ENCODE results near the gene PACRG. TPM values are rescaled to one million over a fixed set of nuclear protein-coding genes. Genes with fewer than 3 reads are reported as not detected.

Gene PACRG
- total and polyA plus RNA-seq, 10 of the 15 experiments (the other 5 are each of a cell fraction or from before 2014, with no cell fraction given), result not detected

DNA sequence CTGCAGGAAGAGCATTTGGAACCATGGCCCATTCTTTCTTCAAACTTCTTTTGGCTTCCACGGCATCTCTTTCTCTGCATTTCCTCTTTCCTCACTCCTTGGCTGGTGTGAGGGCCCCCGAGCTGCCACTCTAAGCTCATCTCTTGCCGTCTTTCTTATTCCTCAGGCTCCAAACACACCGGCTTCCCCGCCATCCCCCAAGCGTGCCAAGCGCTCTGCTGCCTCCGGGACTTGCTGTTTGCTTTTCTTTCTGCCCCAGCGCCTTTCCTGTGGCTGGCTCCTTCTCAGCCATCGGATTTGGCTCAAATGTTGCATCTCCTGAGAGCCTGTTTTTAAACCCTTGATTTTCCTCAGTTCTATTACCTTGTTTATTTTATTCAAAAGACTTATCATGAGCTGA is 172.7 kb downstream of the PACRG start (continued):
- no peak for TF ChIP-seq HDGF (IDR thresholded peaks at IDR 0.05)
- TF ChIP-seq POLR2AphosphoS5 (IDR thresholded peaks at IDR 0.05; ENCODE audit: low read length), result no peak
- no peak for TF ChIP-seq PAX5 (IDR thresholded peaks at IDR 0.05; ENCODE audit: borderline replicate concordance, low read depth, low read length)
- TF ChIP-seq, protein P1, sequence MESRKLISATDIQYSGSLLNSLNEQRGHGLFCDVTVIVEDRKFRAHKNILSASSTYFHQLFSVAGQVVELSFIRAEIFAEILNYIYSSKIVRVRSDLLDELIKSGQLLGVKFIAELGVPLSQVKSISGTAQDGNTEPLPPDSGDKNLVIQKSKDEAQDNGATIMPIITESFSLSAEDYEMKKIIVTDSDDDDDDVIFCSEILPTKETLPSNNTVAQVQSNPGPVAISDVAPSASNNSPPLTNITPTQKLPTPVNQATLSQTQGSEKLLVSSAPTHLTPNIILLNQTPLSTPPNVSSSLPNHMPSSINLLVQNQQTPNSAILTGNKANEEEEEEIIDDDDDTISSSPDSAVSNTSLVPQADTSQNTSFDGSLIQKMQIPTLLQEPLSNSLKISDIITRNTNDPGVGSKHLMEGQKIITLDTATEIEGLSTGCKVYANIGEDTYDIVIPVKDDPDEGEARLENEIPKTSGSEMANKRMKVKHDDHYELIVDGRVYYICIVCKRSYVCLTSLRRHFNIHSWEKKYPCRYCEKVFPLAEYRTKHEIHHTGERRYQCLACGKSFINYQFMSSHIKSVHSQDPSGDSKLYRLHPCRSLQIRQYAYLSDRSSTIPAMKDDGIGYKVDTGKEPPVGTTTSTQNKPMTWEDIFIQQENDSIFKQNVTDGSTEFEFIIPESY (IDR thresholded peaks at IDR 0.05), result no peak
- no peak for TF ChIP-seq SMAD5 (IDR thresholded peaks at IDR 0.05; ENCODE audit: low read depth)

DNA sequence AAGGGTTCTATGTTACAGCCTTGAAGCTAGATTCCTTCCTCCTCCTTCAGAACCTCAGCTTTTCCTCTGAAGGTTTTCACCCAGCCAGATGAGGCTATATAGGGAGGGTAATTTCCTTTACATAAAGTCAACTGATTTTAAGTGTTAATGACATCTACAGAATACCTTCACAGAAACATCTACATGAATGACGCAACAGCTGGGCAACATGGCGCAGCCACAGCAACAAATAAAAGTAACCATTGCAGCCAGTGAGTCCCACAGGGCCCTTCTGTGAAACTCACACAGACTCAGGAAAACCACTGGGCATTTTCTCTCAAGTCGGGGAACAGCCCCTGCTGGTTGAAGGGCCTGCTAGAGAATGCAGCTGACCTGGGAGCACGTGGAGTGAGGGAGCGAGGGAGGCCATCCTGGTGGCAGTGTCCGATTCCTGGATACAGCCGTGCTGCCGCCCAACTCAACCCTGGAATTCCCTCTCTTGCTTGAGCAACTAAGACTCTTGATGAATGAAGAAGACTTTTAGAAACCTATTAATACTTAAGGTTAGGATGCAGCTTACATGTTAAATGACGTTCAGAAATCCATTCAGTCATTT is 176.4 kb downstream of the PACRG start:
- H3K36me3 ChIP-seq (ENCODE audit: control insufficient read depth in 2 of 2, insufficient read depth in 2 of 2, low read length in 1 of 2), result no peaks in the 10 kb centered on the region
- no peaks in the 10 kb centered on the region for H3K9me3 ChIP-seq (replicated peaks; ENCODE audit: control insufficient read depth, insufficient read depth, low read length)
- ATAC-seq (no peak), FAIRE-seq (no peak), DNase-seq (ENCODE audit: low read depth, low spot score) (no peak)
- ChIA-PET CTCF (no interaction called here), POLR2A (no interaction called here), SMC1A (ENCODE audit: uncharacterized antibody, unreplicated experiment) (no interaction called here), RAD21 (ENCODE audit: unreplicated experiment) (no interaction called here)
- intact Hi-C loops (cut with micrococcal nuclease; ENCODE audit: unreplicated experiment), result no loop called here
- H2AFZ ChIP-seq (ENCODE audit: control insufficient read depth, low read depth, low read length), result no peak overlapping the region
- H3K79me2 ChIP-seq (ENCODE audit: control insufficient read depth, insufficient read depth, low read length), result no peaks in the 10 kb centered on the region
- in situ Hi-C loops (cut with MboI), result no loop called here
- no peaks in the 10 kb centered on the region for H3K27me3 ChIP-seq (replicated peaks in 1 of 2; ENCODE audit: control insufficient read depth in 2 of 2, insufficient read depth in 2 of 2, low read length in 1 of 2)
- no peaks in the 10 kb centered on the region for H3K4me1 ChIP-seq (ENCODE audit: control insufficient read depth, insufficient read depth, low read length)
- WGBS (ENCODE audit: insufficient coverage, insufficient replicate concordance, low lambda C conversion rate, missing lambda C conversion rate), result 56% methylated on average over 8 of the region's 9 CpGs
- H3K4me3 ChIP-seq, result no peak overlapping the region
- H4K20me1 ChIP-seq (ENCODE audit: control insufficient read depth, insufficient read depth), result no peaks in the 10 kb centered on the region
- H3K9ac ChIP-seq (ENCODE audit: control insufficient read depth, insufficient read depth, low read length), result no peak overlapping the region
- H3K27ac ChIP-seq (ENCODE audit: control insufficient read depth, insufficient read depth), result no peak overlapping the region
- H3K4me2 ChIP-seq (ENCODE audit: control insufficient read depth, insufficient read depth), result no peak overlapping the region
- no TSS peak for BruUV-seq (replicated peaks)
- TF ChIP-seq POU2F2 (IDR thresholded peaks at IDR 0.05; ENCODE audit: borderline replicate concordance, low read depth, low read length), result no peak
- TF ChIP-seq CBX5 (IDR thresholded peaks at IDR 0.05; ENCODE audit: low read depth), result no peak
- TF ChIP-seq, protein P2, sequence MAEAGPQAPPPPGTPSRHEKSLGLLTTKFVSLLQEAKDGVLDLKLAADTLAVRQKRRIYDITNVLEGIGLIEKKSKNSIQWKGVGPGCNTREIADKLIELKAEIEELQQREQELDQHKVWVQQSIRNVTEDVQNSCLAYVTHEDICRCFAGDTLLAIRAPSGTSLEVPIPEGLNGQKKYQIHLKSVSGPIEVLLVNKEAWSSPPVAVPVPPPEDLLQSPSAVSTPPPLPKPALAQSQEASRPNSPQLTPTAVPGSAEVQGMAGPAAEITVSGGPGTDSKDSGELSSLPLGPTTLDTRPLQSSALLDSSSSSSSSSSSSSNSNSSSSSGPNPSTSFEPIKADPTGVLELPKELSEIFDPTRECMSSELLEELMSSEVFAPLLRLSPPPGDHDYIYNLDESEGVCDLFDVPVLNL (IDR thresholded peaks at IDR 0.05; ENCODE audit: low read depth, low read length), result no peak
- TF ChIP-seq HDAC2 (IDR thresholded peaks at IDR 0.05), result no peak
- TF ChIP-seq, protein P3, sequence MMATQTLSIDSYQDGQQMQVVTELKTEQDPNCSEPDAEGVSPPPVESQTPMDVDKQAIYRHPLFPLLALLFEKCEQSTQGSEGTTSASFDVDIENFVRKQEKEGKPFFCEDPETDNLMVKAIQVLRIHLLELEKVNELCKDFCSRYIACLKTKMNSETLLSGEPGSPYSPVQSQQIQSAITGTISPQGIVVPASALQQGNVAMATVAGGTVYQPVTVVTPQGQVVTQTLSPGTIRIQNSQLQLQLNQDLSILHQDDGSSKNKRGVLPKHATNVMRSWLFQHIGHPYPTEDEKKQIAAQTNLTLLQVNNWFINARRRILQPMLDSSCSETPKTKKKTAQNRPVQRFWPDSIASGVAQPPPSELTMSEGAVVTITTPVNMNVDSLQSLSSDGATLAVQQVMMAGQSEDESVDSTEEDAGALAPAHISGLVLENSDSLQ (IDR thresholded peaks at IDR 0.05), result no peak
- TF ChIP-seq, protein P1 (IDR thresholded peaks at IDR 0.05), result no peak
- no peak for TF ChIP-seq WRNIP1 (IDR thresholded peaks at IDR 0.05; ENCODE audit: borderline replicate concordance, low read depth, low read length)
- no peak for TF ChIP-seq CEBPB (IDR thresholded peaks at IDR 0.05; ENCODE audit: borderline replicate concordance in 1 of 2, low read depth in 2 of 2, low read length in 2 of 2)
- no peak for TF ChIP-seq CREM (IDR thresholded peaks at IDR 0.05; ENCODE audit: low read depth)
- no peak for TF ChIP-seq YY1 (IDR thresholded peaks at IDR 0.05; ENCODE audit: low read depth, low read length)
- TF ChIP-seq CHD2 (IDR thresholded peaks at IDR 0.05; ENCODE audit: borderline replicate concordance, low read depth, low read length), result no peak
- no peak for TF ChIP-seq KLF5 (IDR thresholded peaks at IDR 0.05; ENCODE audit: partially characterized antibody)
- TF ChIP-seq MEF2B (IDR thresholded peaks at IDR 0.05; ENCODE audit: partially characterized antibody, poor library complexity, severe bottlenecking), result no peak
- no peak for TF ChIP-seq RUNX3 (IDR thresholded peaks at IDR 0.05; ENCODE audit: low read length)
